Measurements from ENCODE around the gene ACP7.

- TF ChIP-seq REST (IDR thresholded peaks at IDR 0.05; ENCODE audit: insufficient read depth in 1 of 2, low read depth in 2 of 2, low read length in 2 of 2) (no peak), POLR2AphosphoS5 (IDR thresholded peaks at IDR 0.05; ENCODE audit: low read depth, low read length) (no peak), SIN3A (IDR thresholded peaks at IDR 0.05; ENCODE audit: borderline replicate concordance, insufficient read depth, low read length) (no peak)
These were observed 52.2 kb downstream of the ACP7 start for GRCh38 chr19:39136225-39136940.

Measured in PFSK-1 (cell line).